ENCODE results near the gene CRIP2. TPM values are rescaled to one million over a fixed set of nuclear protein-coding genes. Genes with fewer than 3 reads are reported as not detected.

CRIP2 gene
- total and polyA plus RNA-seq, 2 of the 8 experiments (the other 6 are each of a cell fraction or from before 2014, with no cell fraction given), result 4.2 to 13.5 TPM

GRCh38 chr14:105480807-105481801 lies 6.5 kb downstream of the CRIP2 start (continued):
- TF ChIP-seq NRF1 (IDR thresholded peaks at IDR 0.05; ENCODE audit: low read depth, low read length), result no peak
- TF ChIP-seq JUN (IDR thresholded peaks at IDR 0.05; ENCODE audit: low read depth, low read length), result no peak
- TF ChIP-seq EGR1 (IDR thresholded peaks at IDR 0.05; ENCODE audit: borderline replicate concordance, low read depth, low read length), result peak; percentile 16; the same call in 1 of the 2 replicates
- no peak for TF ChIP-seq SIRT6 (IDR thresholded peaks at IDR 0.05; ENCODE audit: low read length)
- peak; percentile 84 for TF ChIP-seq YY1 (IDR thresholded peaks at IDR 0.05; ENCODE audit: low read depth, low read length)
- no peak for TF ChIP-seq CBX8 (IDR thresholded peaks at IDR 0.05; ENCODE audit: borderline replicate concordance, low read depth, low read length)
- no peak for TF ChIP-seq CBX5 (IDR thresholded peaks at IDR 0.05; ENCODE audit: low read depth, low read length)
- peak; percentile 83; the same call in 1 of the 2 replicates for TF ChIP-seq GABPA (IDR thresholded peaks at IDR 0.05; ENCODE audit: borderline replicate concordance, insufficient read depth, low read length)
- peak in 1 of 2 experiments; percentile 82; a peak in 2 of 4 replicates for TF ChIP-seq SIN3A (conservative IDR thresholded peaks at IDR 0.05 in 1 of 2, IDR thresholded peaks at IDR 0.05 in 1 of 2; ENCODE audit: low read depth in 1 of 2, low read length in 2 of 2)
- TF ChIP-seq TAF1 (IDR thresholded peaks at IDR 0.05; ENCODE audit: low read depth, low read length), result peak; percentile 76
- no peak for TF ChIP-seq CHD1 (IDR thresholded peaks at IDR 0.05; ENCODE audit: low read depth, low read length)
- peak; percentile 56 to 67 for TF ChIP-seq RAD21 (IDR thresholded peaks at IDR 0.05 in 1 of 2, conservative IDR thresholded peaks at IDR 0.05 in 1 of 2; ENCODE audit: low read depth in 2 of 2, low read length in 2 of 2)
- no peak for TF ChIP-seq EZH2 (IDR thresholded peaks at IDR 0.05; ENCODE audit: low read depth, low read length, severe bottlenecking)
- TF ChIP-seq TBP (IDR thresholded peaks at IDR 0.05; ENCODE audit: low read depth, low read length), result peak; percentile 83
- TF ChIP-seq, protein P1, sequence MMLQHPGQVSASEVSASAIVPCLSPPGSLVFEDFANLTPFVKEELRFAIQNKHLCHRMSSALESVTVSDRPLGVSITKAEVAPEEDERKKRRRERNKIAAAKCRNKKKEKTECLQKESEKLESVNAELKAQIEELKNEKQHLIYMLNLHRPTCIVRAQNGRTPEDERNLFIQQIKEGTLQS (IDR thresholded peaks at IDR 0.05; ENCODE audit: insufficient read depth, low read depth, low read length), result no peak
- TF ChIP-seq JUND (IDR thresholded peaks at IDR 0.05; ENCODE audit: low read length), result peak; percentile 24; the same call in 1 of the 2 replicates
- no peak for TF ChIP-seq KDM5A (IDR thresholded peaks at IDR 0.05; ENCODE audit: low read length)
- TF ChIP-seq POLR2AphosphoS5 (IDR thresholded peaks at IDR 0.05; ENCODE audit: low read depth, low read length), result peak; percentile 85
- no peak for TF ChIP-seq SRF (IDR thresholded peaks at IDR 0.05; ENCODE audit: low read depth, low read length)
- no peak for TF ChIP-seq BRCA1 (IDR thresholded peaks at IDR 0.05; ENCODE audit: low read depth, low read length)
- no peak for TF ChIP-seq MAFK (IDR thresholded peaks at IDR 0.05; ENCODE audit: low read depth, low read length)
- TF ChIP-seq FOSL1 (IDR thresholded peaks at IDR 0.05; ENCODE audit: insufficient read depth, low read depth, low read length), result no peak
